22Rv1 (cell line): ENCODE results near the gene NCR2.
A peak's percentile ranks its signal among the peaks of the same experiment; 100 is the strongest.

Source experiments
- CTCF ChIP-seq: fragments of 450-650 bp; IDR thresholded peaks from 2 replicates; pipeline ENCODE4 v1.5.1; 2017; ENCODE audit warnings: mild to moderate bottlenecking
- ZFX ChIP-seq: fragments of 450-650 bp; IDR thresholded peaks from 2 replicates; pipeline ENCODE4 v1.6.1; 2017; ENCODE audit warnings: antibody characterized with exemption, borderline replicate concordance

GRCh38 chr6:41318654-41319565, 16.5 kb upstream of the NCR2 start:
- peak; percentile 97 for TF ChIP-seq CTCF
- no peak for TF ChIP-seq ZFX
